IMR-90 (cell line): ENCODE data around the gene PRSS22. TPM values are rescaled to one million over a fixed set of nuclear protein-coding genes. Genes with fewer than 3 reads are reported as not detected.

Experiments used
- ATAC-seq: fragments of 200-7000 bp; cut with Tn5 transposase; 2 replicates; pipeline ENCODE4 v1.9.1; 2020; ENCODE audit warnings: low read depth, mild to moderate bottlenecking, moderate library complexity
- BruUV-seq: library from RNA; stranded (reverse); fragments of 400-500 nt; replicated peaks from 2 replicates; lab custom pipeline; 2021; lab: Mats Ljungman, UMichigan
- CTCF ChIA-PET: fragments of 300-600 bp; formaldehyde crosslinking; extraction: SDS; loops from one replicate; lab custom pipeline; 2021; ENCODE audit warnings: antibody characterized with exemption; lab: Yijun Ruan, JAX
- POLR2A ChIA-PET: fragments of 300-600 bp; sonication (Branson Sonifier 250); formaldehyde crosslinking; loops from one replicate; lab custom pipeline; 2022; ENCODE audit warnings: antibody characterized with exemption; ENCODE audit not compliant: unreplicated experiment; lab: Charles Lee
- DNase-seq: peaks from one replicate; pipeline ENCODE4 v3.0.0; 2013
- H2AFZ ChIP-seq: replicated peaks from 2 replicates; pipeline ENCODE3; 2013; ENCODE audit warnings: low read length, mild to moderate bottlenecking; ENCODE audit not compliant: poor library complexity
- H2AK5ac ChIP-seq: 2 replicates; pipeline ENCODE4 v1.6.1; 2013; ENCODE audit warnings: low read depth, low read length, inconsistent platforms
- H2AK9ac ChIP-seq: replicated peaks from 2 replicates; pipeline ENCODE3; 2013; ENCODE audit warnings: mild to moderate bottlenecking, low read depth, low read length, moderate library complexity; ENCODE audit not compliant: poor library complexity
- H2BK120ac ChIP-seq: 2 replicates; pipeline ENCODE4 v1.6.1; 2013; ENCODE audit warnings: low read depth, low read length, inconsistent platforms
- H2BK15ac ChIP-seq: 3 replicates; pipeline ENCODE4 v1.6.1; 2013; ENCODE audit warnings: low read depth, low read length, inconsistent platforms
- H2BK20ac ChIP-seq: 2 replicates; pipeline ENCODE4 v1.6.1; 2013; ENCODE audit warnings: low read depth, mild to moderate bottlenecking, inconsistent platforms, low read length, moderate library complexity
- H2BK5ac ChIP-seq: 2 replicates; pipeline ENCODE4 v1.6.1; 2013; ENCODE audit warnings: mild to moderate bottlenecking, low read depth, low read length, inconsistent platforms; ENCODE audit not compliant: poor library complexity, severe bottlenecking
- H3K14ac ChIP-seq: replicated peaks from 2 replicates; pipeline ENCODE4 v1.6.1; 2013; ENCODE audit warnings: low read depth, low read length, inconsistent platforms
- H3K18ac ChIP-seq: 2 replicates; pipeline ENCODE4 v1.6.1; 2013; ENCODE audit warnings: low read depth, low read length, control low read depth
- H3K23ac ChIP-seq: 2 replicates; pipeline ENCODE4 v1.6.1; 2013; ENCODE audit warnings: low read depth, low read length, inconsistent platforms
- H3K27ac ChIP-seq: 2 replicates; pipeline ENCODE4 v1.5.1; 2013; ENCODE audit warnings: mild to moderate bottlenecking, control low read depth, low read length; ENCODE audit not compliant: insufficient read depth
- H3K27me3 ChIP-seq: 2 replicates; pipeline ENCODE4 v1.6.1; 2013; ENCODE audit warnings: low read length; ENCODE audit not compliant: control insufficient read depth, insufficient read depth
- H3K36me3 ChIP-seq: 2 replicates; pipeline ENCODE4 v1.6.1; 2013; ENCODE audit warnings: low read length, mixed read lengths; ENCODE audit not compliant: control insufficient read depth, insufficient read depth
- H3K4ac ChIP-seq: 2 replicates; pipeline ENCODE4 v1.6.1; 2013; ENCODE audit warnings: low read depth, low read length, inconsistent platforms
- H3K4me1 ChIP-seq: 2 replicates; pipeline ENCODE4 v1.6.1; 2013; ENCODE audit warnings: low read length, mixed read lengths; ENCODE audit not compliant: control insufficient read depth, insufficient read depth
- H3K4me2 ChIP-seq: 2 replicates; pipeline ENCODE4 v1.6.1; 2013; ENCODE audit warnings: low read depth, mild to moderate bottlenecking, control low read depth, low read length, moderate library complexity
- H3K4me3 ChIP-seq: 2 replicates; pipeline ENCODE4 v1.5.1; 2013; ENCODE audit warnings: low read depth, mild to moderate bottlenecking, control low read depth, low read length, moderate library complexity; ENCODE audit not compliant: insufficient read depth
- H3K56ac ChIP-seq: 2 replicates; pipeline ENCODE4 v1.6.1; 2013; ENCODE audit warnings: low read length, inconsistent platforms; ENCODE audit not compliant: insufficient read depth; ENCODE audit errors: extremely low read depth
- H3K79me1 ChIP-seq, 2 experiments: 2 replicates each; pipeline ENCODE4 v1.6.1; 2013; ENCODE audit warnings: low read length in 2 of 2, inconsistent platforms in 1 of 2, low read depth in 1 of 2
- H3K9ac ChIP-seq: 2 replicates; pipeline ENCODE4 v1.6.1; 2013; ENCODE audit warnings: low read depth, low read length, control low read depth
- H3K9me1 ChIP-seq: 2 replicates; pipeline ENCODE4 v1.6.1; 2013; ENCODE audit warnings: low read length, inconsistent platforms; ENCODE audit not compliant: insufficient read depth
- H3K9me3 ChIP-seq: 2 replicates; pipeline ENCODE4 v1.6.1; 2013; ENCODE audit warnings: low read length; ENCODE audit not compliant: control insufficient read depth, insufficient read depth
- H4K20me1 ChIP-seq: 2 replicates; pipeline ENCODE4 v1.6.1; 2013; ENCODE audit warnings: low read length, inconsistent platforms; ENCODE audit not compliant: insufficient read depth
- H4K5ac ChIP-seq: 2 replicates; pipeline ENCODE4 v1.6.1; 2013; ENCODE audit warnings: mild to moderate bottlenecking, low read depth, low read length, control low read depth
- H4K8ac ChIP-seq, 2 experiments: 2 replicates each; pipeline ENCODE4 v1.6.1; 2013; ENCODE audit warnings: low read depth in 2 of 2, low read length in 2 of 2, control low read depth in 1 of 2, inconsistent platforms in 1 of 2
- H4K91ac ChIP-seq: 2 replicates; pipeline ENCODE4 v1.6.1; 2013; ENCODE audit warnings: low read depth, low read length, inconsistent platforms; ENCODE audit not compliant: insufficient read depth
- CTCF ChIP-seq: conservative IDR thresholded peaks from 2 replicates; pipeline ENCODE4 v1.5.1; 2012; ENCODE audit warnings: mild to moderate bottlenecking, low read depth, low read length, improper control_type of control experiment
- FOS ChIP-seq: fragments of 150-350 bp; IDR thresholded peaks from 2 replicates; pipeline ENCODE4 v1.6.1; 2016; ENCODE audit warnings: low read depth, low read length
- MAFK ChIP-seq: IDR thresholded peaks from 2 replicates; pipeline ENCODE4 v1.6.1; 2012; ENCODE audit warnings: low read depth, low read length, improper control_type of control experiment
- MXI1 ChIP-seq: IDR thresholded peaks from 2 replicates; pipeline ENCODE4 v1.6.1; 2012; ENCODE audit warnings: low read depth, mild to moderate bottlenecking, low read length, moderate library complexity, borderline replicate concordance
- RCOR1 ChIP-seq: IDR thresholded peaks from 2 replicates; pipeline ENCODE4 v1.6.1; 2012; ENCODE audit warnings: mild to moderate bottlenecking, low read length, improper control_type of control experiment; ENCODE audit not compliant: insufficient replicate concordance
- RFX5 ChIP-seq: IDR thresholded peaks from 2 replicates; pipeline ENCODE4 v1.8.0; 2012; ENCODE audit warnings: low read depth, mild to moderate bottlenecking, low read length, moderate library complexity
- SMC3 ChIP-seq: fragments of 150-350 bp; IDR thresholded peaks from 2 replicates; pipeline ENCODE4 v1.6.1; 2016; ENCODE audit warnings: low read depth, mild to moderate bottlenecking, antibody characterized with exemption, low read length, moderate library complexity
- WGBS, 2 experiments: methylation state at CpG; one replicate each; pipeline versions ENCODE4 v1.1.5 to v1.1.7; 2013; ENCODE audit warnings: missing lambda C conversion rate in 2 of 2; ENCODE audit not compliant: insufficient read length in 1 of 2; ENCODE audit errors: extremely low coverage in 2 of 2; 5-methylcytosine and 5-hydroxymethylcytosine counted together
- dilution Hi-C: fragments of 300-500 bp; cut with HindIII; formaldehyde crosslinking; loops from one replicate; pipeline ENCODE4 v1.14.3; 2018; ENCODE audit warnings: low sequenced_read_pairs; ENCODE audit not compliant: unreplicated experiment
- in situ Hi-C: fragments of 300-500 bp; cut with MboI; formaldehyde crosslinking; loops from 3 replicates; pipeline ENCODE4 v1.14.3; 2019; ENCODE audit warnings: low sequenced_read_pairs, inconsistent platforms, mixed read lengths
- intact Hi-C: fragments of 100-400 bp; cut with micrococcal nuclease; formaldehyde crosslinking; loops from 2 replicates; pipeline ENCODE4 v1.10.0; 2022
- polyA plus RNA-seq, 3 experiments: library from polyadenylated mRNA; depleted of rRNA; stranded (reverse); fragments of >200 nt; gene quantifications; 2 replicates each; pipeline ENCODE4 v1.2.3, GENCODE V29; 2012; ENCODE audit warnings: low replicate concordance in 1 of 3
- total RNA-seq: library from RNA; depleted of rRNA; stranded (reverse); fragments of >200 nt; gene quantifications from 2 replicates; pipeline ENCODE4 v1.2.3, GENCODE V29; 2012

The PRSS22 gene
- total and polyA plus RNA-seq, 2 of the 4 experiments (the other 2 are of a cell fraction): not detected

GRCh38 chr16:2905241-2905987 lies 47.4 kb upstream of the PRSS22 start (continued):
- TF ChIP-seq RCOR1 (no peak), FOS (no peak; the same call in 1 of the 2 replicates)

- Histone ChIP-seq H3K4me2 (peak overlapping the region; percentile 97), H3K27me3 (no peaks in the 10 kb centered on the region), H4K5ac (no peak overlapping the region; the same call in 1 of the 2 replicates), H2AK5ac (peak overlapping the region; percentile 92), H2AK9ac (peak overlapping the region; percentile 98), H2BK120ac (no peak overlapping the region), H3K9ac (peak overlapping the region; percentile 90), H3K27ac (peak overlapping the region; percentile 84), H3K23ac (peak overlapping the region; percentile 50; the same call in 1 of the 2 replicates), H4K91ac (peak overlapping the region; percentile 84; the same call in 1 of the 2 replicates), H2BK5ac (peak overlapping the region; percentile 88), H3K4me3 (peak overlapping the region; percentile 74), H3K79me1 (0 out of 4 replicates have a peak, but pooled peaks cover 0 to 3% of the 10 kb centered on the region in 2 experiments), H2BK20ac (no peak overlapping the region), H3K9me1 (no peaks in the 10 kb centered on the region), H3K14ac (peak overlapping the region; percentile 81; the same call in 1 of the 2 replicates), H2AFZ (peak overlapping the region; percentile 91), H3K4ac (peak overlapping the region; percentile 95), H4K8ac (peak overlapping the region; percentile 85 to 89; a peak in 2 of 4 replicates), H3K56ac (peak overlapping the region; percentile 75; the same call in 1 of the 2 replicates), H3K9me3 (no peaks in the 10 kb centered on the region), H4K20me1 (no peaks in the 10 kb centered on the region), H2BK15ac (no peak overlapping the region), H3K4me1 (peaks cover 3% of the 10 kb centered on the region), H3K36me3 (no peaks in the 10 kb centered on the region), H3K18ac (no peak overlapping the region; the same call in 1 of the 2 replicates)
- peak; percentile 1 for ATAC-seq
- CTCF ChIA-PET: no interaction called here
- no peak for DNase-seq
- intact Hi-C loops: loop anchor here (1.0 to 2.0 kb wide), 3 partner anchors 14 to 37 kb away; partner anchors contain the start of gene FLYWCH2
- POLR2A ChIA-PET: no interaction called here
- TF ChIP-seq MAFK: no peak
- no peak for TF ChIP-seq SMC3
- no peak for TF ChIP-seq MXI1
- no peak for TF ChIP-seq RFX5
- no peak for TF ChIP-seq CTCF
- BruUV-seq: no TSS peak
- dilution Hi-C loops: no loop called here
- in situ Hi-C loops: no loop called here
- WGBS, 2 experiments: 0% methylated on average over 22 of the region's 32 CpGs; no CpG with 5 or more reads in 1 of the 2 experiments
These were observed 46.9 kb upstream of the PRSS22 start for GRCh38 chr16:2904922-2905240.
